GM12801 (cell line): Measurements from ENCODE around the gene P2RY14.

ENCODE experiments used
- TF ChIP-seq, protein P1 (sequence below): IDR thresholded peaks from one replicate; pipeline ENCODE4 v1.5.1; 2011; ENCODE audit warnings: control low read depth; ENCODE audit not compliant: insufficient read length; ENCODE audit errors: extremely low read depth

Gene P2RY14

DNA sequence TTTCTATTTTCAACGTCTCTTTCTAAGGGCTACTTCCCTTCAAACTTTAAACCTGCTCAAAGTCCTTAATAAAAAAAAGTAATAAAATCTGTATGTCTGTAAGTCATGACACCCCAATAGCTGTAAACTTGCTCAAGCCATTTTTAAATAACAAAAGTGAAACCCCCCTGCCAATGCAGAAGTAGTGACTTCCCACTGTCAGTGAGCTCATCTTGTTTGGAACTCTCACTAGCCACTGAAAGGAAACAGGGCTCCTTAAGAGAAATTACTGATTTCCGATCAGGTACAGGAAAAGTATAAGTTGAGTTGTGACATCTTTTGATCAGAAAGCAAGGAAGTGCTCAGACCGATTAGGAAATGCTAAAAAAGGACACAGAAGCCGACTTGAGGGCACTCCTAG, 47.7 kb downstream of the P2RY14 start:
- TF ChIP-seq, protein P1, sequence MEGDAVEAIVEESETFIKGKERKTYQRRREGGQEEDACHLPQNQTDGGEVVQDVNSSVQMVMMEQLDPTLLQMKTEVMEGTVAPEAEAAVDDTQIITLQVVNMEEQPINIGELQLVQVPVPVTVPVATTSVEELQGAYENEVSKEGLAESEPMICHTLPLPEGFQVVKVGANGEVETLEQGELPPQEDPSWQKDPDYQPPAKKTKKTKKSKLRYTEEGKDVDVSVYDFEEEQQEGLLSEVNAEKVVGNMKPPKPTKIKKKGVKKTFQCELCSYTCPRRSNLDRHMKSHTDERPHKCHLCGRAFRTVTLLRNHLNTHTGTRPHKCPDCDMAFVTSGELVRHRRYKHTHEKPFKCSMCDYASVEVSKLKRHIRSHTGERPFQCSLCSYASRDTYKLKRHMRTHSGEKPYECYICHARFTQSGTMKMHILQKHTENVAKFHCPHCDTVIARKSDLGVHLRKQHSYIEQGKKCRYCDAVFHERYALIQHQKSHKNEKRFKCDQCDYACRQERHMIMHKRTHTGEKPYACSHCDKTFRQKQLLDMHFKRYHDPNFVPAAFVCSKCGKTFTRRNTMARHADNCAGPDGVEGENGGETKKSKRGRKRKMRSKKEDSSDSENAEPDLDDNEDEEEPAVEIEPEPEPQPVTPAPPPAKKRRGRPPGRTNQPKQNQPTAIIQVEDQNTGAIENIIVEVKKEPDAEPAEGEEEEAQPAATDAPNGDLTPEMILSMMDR = no peak

DNA sequence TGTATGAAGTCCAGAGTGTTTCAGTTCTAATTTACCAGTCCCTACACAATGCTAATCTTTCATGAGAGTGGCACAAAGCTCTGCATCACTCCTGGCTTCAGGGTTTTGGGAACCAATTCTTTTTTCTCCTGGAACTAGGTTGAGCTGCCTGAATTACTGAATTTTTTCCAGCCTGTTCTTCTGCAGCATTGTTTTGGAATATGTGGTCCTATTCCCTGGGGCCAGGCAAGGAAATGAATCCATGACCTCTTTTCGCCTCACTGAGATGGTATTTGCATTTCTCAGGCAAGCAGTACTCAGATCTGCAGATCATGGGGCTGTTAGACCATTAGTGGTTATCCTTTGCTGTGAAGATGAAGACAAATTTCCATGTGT, 49.7 kb downstream of the P2RY14 start:
- TF ChIP-seq, protein P1 = no peak

DNA sequence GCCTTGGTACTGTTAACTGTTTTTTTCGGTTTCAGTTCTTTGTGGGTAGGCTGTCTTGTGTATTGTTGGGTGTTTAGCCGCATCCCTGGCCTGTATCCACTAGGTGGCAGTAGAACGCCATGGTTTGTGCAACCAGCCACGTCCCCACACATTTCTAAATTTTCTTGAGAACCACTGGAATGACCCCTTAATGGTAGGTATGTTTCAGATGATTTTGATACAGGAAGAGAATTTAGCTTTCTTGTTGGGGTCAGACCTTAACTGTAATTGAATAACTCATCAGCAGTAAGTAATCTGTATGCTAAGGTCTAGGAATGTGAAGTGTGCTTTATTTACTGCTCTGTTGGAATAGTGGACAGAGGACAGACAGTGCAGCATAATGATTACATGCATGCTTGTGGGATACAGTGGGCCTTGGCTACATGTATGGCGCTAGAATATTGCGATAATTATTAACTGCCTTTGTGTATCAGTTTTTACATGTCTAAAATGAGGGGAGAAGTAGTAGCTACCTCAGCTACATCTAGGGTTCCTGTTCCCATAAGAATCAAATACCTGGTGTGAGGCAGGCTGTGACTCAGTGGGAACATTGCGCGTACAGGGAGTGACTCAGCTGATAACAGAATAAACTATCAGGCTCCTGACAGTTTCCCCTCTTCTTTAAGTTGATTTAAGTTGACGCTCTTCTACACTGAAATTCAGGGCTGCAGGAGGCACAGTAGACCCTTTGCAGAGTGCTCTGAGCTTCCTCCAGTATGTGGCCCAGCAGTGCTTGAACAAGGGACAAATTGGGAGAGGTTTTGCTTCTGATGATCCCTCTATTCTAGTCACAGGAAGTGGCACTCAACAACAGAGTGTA, 50.3 kb downstream of the P2RY14 start:
- TF ChIP-seq, protein P1 = no peak

DNA sequence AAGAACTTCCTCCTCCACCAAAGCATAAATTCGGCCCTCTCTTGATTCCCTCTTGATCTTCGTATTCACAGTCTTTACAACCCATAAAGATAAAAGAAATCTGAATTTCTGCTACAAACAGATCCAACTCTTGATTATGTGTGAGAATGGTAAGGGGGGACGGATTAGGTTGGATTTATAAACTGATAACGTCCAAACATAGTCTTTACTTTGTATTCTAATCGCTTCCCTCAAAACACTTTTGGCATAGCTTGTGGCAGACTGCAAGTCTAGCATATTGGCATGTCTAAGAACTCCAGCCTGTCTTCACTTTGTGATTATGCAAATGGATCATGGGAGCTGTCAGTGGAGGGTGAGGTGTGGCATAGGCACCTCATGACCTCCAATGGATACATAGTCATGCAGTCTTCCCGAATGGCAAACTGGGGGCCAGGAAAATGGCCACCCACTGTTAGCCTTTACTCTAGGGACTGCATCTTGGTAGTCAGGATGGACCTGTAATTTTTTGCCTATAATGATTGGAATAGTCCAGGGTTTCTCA, 51.0 kb downstream of the P2RY14 start:
- TF ChIP-seq, protein P1 = no peak

DNA sequence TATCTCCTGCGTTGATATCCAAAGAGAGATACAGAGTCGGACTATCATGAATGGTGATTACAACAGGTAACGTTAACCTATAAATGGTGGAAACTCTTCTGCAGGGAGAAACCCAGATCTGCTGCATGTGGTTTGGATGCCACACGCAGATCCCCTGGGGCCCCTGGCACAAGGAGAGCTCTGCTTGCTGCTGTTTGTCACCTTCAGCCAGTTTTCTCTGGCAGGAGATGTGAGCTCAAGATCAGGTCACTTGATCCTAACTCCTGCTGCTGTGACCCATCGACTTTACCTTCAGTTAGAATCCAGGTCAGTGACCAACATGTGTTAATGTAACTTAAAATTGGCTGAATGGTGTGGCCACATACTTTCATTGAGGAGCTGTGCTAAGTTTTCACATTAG, 51.5 kb downstream of the P2RY14 start:
- TF ChIP-seq, protein P1 = no peak

DNA sequence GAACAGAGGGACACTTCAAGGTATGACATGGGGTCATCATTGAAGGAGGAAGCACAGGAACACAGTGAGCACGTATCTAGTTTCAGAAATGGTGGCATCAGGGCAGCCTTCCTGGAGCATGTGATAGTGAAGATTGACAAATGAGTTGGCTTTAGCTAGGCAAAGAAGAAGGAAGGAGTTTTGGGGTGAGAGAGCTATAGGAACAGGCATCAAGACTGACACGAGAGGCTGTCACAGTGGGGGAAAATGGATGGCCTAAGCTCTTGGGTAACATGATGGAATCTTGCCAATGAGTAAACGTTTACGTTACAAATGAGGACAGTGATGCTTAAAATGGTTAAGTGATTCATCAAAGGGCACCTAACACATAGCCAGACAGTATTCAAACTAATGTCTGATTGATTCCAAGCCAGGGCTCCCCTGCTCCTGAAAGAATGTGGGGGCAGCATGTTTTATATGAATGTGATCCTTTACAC, 52.2 kb downstream of the P2RY14 start:
- TF ChIP-seq, protein P1 = no peak

DNA sequence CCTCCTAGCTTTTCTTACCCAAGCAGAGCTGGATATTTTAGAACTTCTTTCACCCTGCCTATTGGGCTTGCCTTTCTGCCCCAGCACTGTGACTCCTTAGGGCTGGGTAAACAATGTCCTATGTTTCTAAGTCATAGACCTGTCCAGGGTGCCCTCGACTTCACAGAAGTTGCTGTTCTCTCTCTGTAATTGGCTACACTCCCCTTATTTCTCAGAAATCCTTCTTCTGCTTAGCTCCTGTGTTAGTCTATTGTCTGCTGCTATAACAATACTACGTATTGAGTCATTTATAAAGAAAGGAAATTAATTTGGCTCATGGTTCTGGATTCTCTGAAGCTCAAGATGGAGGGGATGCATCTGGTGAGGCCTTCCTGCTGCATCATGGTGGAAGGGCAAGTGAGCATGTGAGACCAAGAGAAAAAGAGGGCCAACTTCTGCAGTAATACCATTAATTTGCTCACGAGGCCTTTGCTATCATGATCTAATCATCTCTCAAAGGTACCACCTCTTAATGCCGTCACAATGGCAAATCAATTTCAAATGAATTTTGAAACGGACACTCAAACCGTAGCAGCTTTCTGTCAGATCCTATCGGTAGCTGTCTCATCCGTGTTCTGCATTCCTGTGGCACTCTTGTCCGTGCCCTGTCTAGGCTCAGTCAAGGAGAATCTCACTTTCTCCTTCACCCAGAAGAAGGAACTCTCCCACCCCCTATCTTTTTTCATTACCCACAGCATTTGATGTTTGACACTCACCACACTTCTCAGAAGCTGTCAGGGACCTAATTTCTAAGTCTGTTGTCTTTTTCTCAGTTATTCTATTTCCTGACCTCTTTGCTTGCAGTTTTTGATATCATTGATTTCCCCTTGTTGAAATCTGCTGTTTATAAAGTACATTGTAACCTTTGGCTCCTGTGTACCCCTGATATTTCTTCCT, 53.0 kb downstream of the P2RY14 start:
- TF ChIP-seq, protein P1 = no peak
